HG02840 (cell line): ENCODE results near the gene NAV1.
"Not testable (repeated sequence)": the region's sequence is repeated elsewhere in the genome, so short reads cannot be mapped to it uniquely, and the experiment has no call there.

Experiments
- ATAC-seq: cut with Tn5 transposase; IDR thresholded peaks from one replicate; pipeline ENCODE4 v1.9.1; 2021; ENCODE audit warnings: mild to moderate bottlenecking, moderate library complexity, moderate number of reproducible peaks; ENCODE audit not compliant: unreplicated experiment, low FRiP score

Gene NAV1

DNA sequence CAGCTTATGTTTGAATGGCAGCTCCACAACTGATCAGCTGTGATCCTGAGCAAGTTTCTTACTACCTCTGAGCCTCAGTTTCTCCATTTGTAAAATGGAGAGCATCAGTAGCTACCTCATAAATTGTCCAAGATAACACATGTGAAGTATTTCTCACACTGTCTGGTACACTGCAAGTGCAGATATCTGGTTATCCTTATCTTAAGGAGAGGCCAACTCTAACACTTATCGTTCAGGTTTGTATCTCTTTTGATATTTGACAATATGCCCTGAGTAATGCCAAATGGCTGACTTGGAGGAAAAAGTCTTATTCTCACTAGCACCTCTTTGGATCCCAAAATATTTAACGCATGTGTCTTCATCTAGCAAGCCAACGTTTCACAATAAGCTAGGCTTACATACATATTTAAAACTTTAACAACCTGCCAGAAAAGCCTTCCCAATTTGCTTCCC is 34.7 kb upstream of the NAV1 start:
- no peak for ATAC-seq

DNA sequence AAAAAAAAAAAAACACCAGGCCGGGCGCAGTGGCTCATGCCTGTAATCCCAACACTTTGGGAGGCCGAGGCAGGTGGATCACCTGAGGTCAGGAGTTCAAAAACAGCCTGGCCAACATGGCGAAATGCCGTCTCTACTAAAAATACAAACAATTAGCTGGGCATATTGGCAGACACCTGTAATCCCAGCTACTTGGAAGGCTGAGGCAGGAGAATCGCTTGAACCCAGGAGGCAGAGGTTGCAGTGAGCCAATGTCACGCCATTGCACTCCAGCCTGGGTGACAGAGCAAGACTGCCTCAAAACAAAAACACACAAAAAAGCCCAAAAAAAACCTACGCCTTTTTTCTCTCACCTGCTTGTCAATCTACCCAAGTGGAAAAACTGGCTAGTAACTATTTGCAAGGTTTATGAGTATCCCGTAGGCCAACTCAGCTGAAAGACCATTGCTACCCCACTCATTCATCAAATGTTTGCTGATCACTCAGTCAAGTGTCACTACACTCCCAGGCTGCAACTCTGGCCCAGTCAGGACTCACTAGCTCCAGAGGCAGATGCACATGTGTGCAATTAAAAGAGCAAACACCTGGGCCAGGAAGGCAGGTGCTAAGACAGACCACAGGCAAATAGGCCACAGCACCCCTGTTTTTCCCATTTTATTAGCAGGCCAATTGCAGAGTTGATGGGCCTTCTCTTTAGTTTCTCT is 34.0 kb upstream of the NAV1 start:
- ATAC-seq: no peak

GRCh38 chr1:201505503-201505890 is 33.4 kb upstream of the NAV1 start:
- ATAC-seq: no peak

DNA sequence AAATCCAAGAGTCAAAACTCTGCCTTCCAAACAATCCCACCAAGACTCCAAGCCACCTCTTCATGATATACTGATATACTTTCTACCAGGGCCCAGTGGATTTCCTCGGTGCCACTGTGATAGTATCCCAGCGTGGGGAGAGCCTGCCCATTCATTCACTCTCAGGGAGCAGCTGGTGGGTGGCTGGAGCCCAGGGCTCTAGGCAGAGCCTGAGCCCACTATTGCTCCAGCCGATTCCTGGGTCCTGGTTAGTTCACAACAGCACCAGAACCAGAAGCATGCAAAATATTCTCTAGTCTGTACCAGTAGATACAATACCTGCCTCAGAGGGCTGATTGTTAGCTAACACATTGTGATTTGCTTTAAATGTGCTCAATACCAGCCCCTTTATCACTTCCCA is 32.8 kb upstream of the NAV1 start:
- no peak for ATAC-seq

- peak; percentile 83 for ATAC-seq
These were observed 32.2 kb upstream of the NAV1 start, which contains the start of gene CSRP1 for GRCh38 chr1:201506557-201507359. TSS of gene CSRP1 (minus strand) at chr1:201507123. CDS start at chr1:201496303, 10,820 bp downstream.

DNA sequence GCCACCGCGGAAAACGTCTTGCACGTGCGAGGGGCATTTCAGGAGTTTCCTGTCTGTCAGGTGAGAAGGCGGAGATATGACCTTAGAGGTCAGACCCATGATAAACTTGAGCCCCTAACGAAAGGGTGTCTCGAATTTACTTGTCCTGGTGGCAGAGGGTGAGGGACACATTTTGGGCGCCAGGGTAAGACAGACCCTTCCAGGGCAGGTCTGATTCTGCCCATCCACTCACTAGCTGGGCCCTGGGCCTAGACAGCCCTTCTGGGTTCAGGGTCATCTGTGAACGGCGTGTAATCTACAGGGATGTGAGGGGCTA is 31.6 kb upstream of the NAV1 start:
- peak; percentile 9 for ATAC-seq

- no peak for ATAC-seq
These were observed 30.1 kb upstream of the NAV1 start for GRCh38 chr1:201508809-201509208.

- no peak for ATAC-seq
These were observed 29.1 kb upstream of the NAV1 start for GRCh38 chr1:201509601-201510374.

DNA sequence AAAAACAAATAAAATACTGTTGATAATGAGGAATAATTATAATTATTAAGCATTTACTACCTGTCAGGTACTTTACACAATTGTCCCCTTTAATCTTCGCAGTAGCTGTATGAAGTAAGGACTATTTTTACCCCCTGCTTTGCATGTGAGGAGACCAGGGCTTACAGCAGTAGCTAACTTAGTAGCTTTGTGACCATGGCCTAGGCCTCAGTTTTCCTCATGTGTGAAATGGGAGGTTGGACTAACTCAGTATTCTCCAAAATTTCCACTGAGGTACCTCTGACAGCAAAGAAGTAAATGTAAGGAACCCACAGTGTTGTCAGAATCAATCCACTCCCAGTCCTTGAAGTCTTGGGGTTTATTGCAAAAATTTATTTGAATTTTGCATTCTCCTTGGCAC is 28.2 kb upstream of the NAV1 start:
- ATAC-seq: no peak

DNA sequence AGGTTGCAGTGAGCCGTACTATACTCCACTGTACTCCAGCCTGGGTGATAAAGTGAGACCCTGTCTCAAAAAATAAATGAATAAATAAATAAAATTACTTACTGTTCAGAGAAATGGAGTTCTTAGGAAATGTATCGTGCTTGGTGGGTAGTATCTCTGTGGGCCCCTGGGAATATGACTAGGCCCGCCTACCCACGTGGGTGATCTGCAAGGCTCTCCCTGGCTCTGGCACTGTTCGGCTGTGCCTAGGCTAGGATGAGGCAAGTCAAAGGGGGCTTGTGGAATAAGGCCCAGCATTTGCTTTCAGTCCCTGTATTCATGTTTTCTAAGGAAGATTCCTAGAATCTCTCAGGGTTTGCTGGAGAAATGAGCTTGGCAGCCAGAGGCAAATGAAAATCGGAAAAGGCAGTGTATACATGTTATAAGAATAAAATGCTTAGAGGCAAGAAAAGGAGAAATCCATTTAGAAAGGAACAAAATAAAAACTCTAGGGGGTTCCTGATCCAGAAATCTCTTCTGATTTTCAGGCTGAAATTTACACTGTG is 27.5 kb upstream of the NAV1 start:
- no peak for ATAC-seq

GRCh38 chr1:201511941-201512539 is 26.9 kb upstream of the NAV1 start:
- ATAC-seq: no peak

DNA sequence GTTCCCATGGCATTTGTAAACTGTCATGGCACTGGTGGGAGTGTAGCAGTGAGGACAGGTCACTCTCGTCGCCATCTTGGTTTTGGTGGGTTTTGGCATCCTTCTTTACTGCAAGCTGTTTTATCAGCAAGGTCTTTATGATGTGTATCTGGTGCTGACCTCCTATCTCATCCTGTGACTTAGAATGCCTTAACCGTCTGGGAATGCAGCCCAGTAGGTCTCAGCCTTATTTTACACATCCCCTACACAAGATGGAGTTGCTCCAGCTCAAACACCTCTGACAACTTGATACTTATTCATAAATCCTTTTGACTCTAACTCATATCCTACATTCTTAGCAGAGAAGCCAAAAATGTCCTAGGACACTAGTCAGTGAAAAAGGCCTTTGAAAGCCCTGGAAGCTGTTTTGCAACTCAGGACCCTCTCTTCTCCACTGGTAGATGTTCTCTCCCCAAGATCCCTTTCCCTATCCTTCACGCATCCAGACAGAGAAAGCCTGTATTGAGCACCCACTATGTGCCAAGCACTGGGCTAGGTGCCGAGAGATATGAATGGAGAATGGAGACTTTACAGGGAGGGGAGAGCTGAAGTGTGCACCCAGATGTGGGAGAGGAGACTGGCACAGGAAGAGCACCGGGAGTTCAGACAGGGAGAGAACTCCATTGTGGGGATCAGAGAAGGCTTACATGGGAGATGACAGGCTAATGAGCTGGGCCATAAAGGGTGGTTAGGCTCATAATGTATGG is 25.3 kb upstream of the NAV1 start:
- no peak for ATAC-seq

GRCh38 chr1:201514466-201514865 is 24.5 kb upstream of the NAV1 start:
- no peak for ATAC-seq

GRCh38 chr1:201515062-201515750 is 23.7 kb upstream of the NAV1 start:
- no peak for ATAC-seq

GRCh38 chr1:201515895-201516294 is 23.0 kb upstream of the NAV1 start:
- ATAC-seq: no peak

DNA sequence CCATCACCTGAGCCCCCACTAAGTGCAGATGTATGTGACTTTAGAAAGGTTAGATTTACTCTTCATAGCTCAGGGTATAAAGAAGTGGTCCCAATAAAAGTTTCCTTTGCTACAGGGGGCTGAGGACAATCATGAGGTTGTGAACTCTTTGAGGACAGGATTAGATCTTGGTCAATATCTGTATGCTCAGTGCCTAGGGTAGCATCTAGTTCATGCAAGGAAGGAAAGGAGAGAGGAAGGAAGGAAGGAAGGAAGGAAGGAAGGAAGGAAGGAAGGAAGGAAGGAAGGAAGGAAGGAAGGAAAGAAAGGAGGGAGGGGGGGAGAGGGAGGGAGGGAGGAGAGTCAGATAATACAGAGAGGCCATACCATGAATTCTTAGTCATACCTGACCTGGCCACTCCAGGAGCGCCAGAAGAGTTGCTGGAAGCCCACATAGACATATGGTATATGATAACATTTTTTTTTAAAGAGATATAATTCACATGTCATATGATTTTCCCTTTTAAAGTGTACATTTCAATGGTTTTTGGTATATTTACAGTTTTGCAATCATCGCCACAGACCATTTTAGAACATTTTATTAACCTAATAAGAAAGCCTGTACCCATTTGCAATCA is 22.3 kb upstream of the NAV1 start:
- ATAC-seq: no peak

- ATAC-seq: no peak
These were observed 21.3 kb upstream of the NAV1 start for GRCh38 chr1:201517631-201518030.

DNA sequence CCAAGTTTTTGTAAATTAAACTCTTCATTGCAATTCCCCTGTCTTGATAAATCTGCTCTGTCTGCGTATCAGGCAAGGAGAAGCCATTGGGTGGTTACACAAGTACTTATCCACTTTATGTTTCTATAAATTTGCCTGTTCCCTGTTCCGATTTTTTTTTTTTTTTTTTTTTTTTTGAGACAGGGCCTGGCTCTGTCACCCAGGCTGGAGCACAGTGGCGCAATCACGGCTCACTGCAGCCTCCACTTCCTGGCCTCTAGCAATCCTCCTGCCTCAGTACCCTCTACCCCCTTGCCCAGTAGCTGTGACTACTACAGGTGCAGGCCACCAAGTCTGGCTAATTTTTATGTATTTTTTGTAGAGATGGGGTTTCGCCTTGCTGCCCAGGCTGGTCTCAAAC is 20.9 kb upstream of the NAV1 start:
- no peak for ATAC-seq

- not testable (repeated sequence) for ATAC-seq
These were observed 18.8 kb upstream of the NAV1 start for GRCh38 chr1:201520046-201520575.
